ENCODE data around the gene NDUFV1.
"Not testable (repeated sequence)": the region's sequence is repeated elsewhere in the genome, so short reads cannot be mapped to it uniquely, and the experiment has no call there.

Gene NDUFV1

GRCh38 chr11:67594480-67594879, 12.3 kb upstream of the NDUFV1 start:
- H3K4me2 ChIP-seq (ENCODE audit: low read length): no peak overlapping the region
- no peaks in the 10 kb centered on the region for H3K79me2 ChIP-seq (ENCODE audit: control insufficient read depth, low read length)
- no peak overlapping the region for H3K27ac ChIP-seq (ENCODE audit: low read depth, low read length)
- H3K36me3 ChIP-seq (ENCODE audit: control insufficient read depth, low read length): peaks cover 5% of the 10 kb centered on the region
- no peak overlapping the region for H3K4me3 ChIP-seq (ENCODE audit: low read length)
- no peaks in the 10 kb centered on the region for H3K9me3 ChIP-seq (ENCODE audit: control insufficient read depth, insufficient read depth, low read length)
- no peaks in the 10 kb centered on the region for H4K20me1 ChIP-seq (ENCODE audit: control insufficient read depth, insufficient read depth, low read depth, low read length)
- no peaks in the 10 kb centered on the region for H3K9me2 ChIP-seq (replicated peaks; ENCODE audit: control insufficient read depth, low read length)
- H3K27me3 ChIP-seq (ENCODE audit: control insufficient read depth, low read length): no peaks in the 10 kb centered on the region
- peaks cover 8% of the 10 kb centered on the region; the same call in 1 of the 2 replicates for H3F3A ChIP-seq (ENCODE audit: control insufficient read depth, insufficient read depth)
- peaks cover 23% of the 10 kb centered on the region for H3K4me1 ChIP-seq (ENCODE audit: control insufficient read depth, low read length)
- no peak for TF ChIP-seq CTCF (IDR thresholded peaks at IDR 0.05; ENCODE audit: low read depth, low read length, poor library complexity, severe bottlenecking)

- Histone ChIP-seq H3K79me2 (ENCODE audit: control insufficient read depth, low read length) (no peaks in the 10 kb centered on the region), H3K36me3 (ENCODE audit: control insufficient read depth, low read length) (no peaks in the 10 kb centered on the region), H3K27ac (ENCODE audit: low read depth, low read length) (no peak overlapping the region), H3K4me3 (ENCODE audit: low read length) (no peak overlapping the region), H3F3A (ENCODE audit: control insufficient read depth, insufficient read depth) (peaks cover 12% of the 10 kb centered on the region), H3K27me3 (ENCODE audit: control insufficient read depth, low read length) (no peaks in the 10 kb centered on the region), H3K4me2 (ENCODE audit: low read length) (no peak overlapping the region), H4K20me1 (ENCODE audit: control insufficient read depth, insufficient read depth, low read depth, low read length) (no peaks in the 10 kb centered on the region), H3K9me2 (replicated peaks; ENCODE audit: control insufficient read depth, low read length) (no peaks in the 10 kb centered on the region), H3K9me3 (ENCODE audit: control insufficient read depth, insufficient read depth, low read length) (no peaks in the 10 kb centered on the region), H3K4me1 (ENCODE audit: control insufficient read depth, low read length) (peaks cover 39% of the 10 kb centered on the region)
- TF ChIP-seq EZH2phosphoT487 (IDR thresholded peaks at IDR 0.05; ENCODE audit: borderline replicate concordance, low read length): no peak
- TF ChIP-seq CTCF (IDR thresholded peaks at IDR 0.05; ENCODE audit: low read depth, low read length, poor library complexity, severe bottlenecking): no peak
Observed at GRCh38 chr11:67596753-67597300, 9.9 kb upstream of the NDUFV1 start.

DNA sequence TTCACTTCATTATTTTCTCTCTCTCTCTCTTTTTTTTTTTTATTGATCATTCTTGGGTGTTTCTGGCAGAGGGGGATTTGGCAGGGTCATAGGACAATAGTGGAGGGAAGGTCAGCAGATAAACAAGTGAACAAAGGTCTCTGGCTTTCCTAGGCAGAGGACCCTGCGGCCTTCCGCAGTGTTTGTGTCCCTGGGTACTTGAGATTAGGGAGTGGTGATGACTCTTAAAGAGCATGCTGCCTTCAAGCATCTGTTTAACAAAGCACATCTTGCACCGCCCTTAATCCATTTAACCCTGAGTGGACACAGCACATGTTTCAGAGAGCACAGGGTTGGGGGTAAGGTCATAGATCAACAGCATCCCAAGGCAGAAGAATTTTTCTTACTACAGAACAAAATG, 9.3 kb upstream of the NDUFV1 start:
- H3K4me2 ChIP-seq (ENCODE audit: low read length); H3K9me2 ChIP-seq (replicated peaks; ENCODE audit: control insufficient read depth, low read length); H3K4me3 ChIP-seq (ENCODE audit: low read length); H3K79me2 ChIP-seq (ENCODE audit: control insufficient read depth, low read length); H4K20me1 ChIP-seq (ENCODE audit: control insufficient read depth, insufficient read depth, low read depth, low read length); H3K9me3 ChIP-seq (ENCODE audit: control insufficient read depth, insufficient read depth, low read length); H3K27me3 ChIP-seq (ENCODE audit: control insufficient read depth, low read length); H3K36me3 ChIP-seq (ENCODE audit: control insufficient read depth, low read length); H3K27ac ChIP-seq (ENCODE audit: low read depth, low read length); H3F3A ChIP-seq (ENCODE audit: control insufficient read depth, insufficient read depth): not testable (repeated sequence)
- peaks cover 41% of the 10 kb centered on the region for H3K4me1 ChIP-seq (ENCODE audit: control insufficient read depth, low read length)

DNA sequence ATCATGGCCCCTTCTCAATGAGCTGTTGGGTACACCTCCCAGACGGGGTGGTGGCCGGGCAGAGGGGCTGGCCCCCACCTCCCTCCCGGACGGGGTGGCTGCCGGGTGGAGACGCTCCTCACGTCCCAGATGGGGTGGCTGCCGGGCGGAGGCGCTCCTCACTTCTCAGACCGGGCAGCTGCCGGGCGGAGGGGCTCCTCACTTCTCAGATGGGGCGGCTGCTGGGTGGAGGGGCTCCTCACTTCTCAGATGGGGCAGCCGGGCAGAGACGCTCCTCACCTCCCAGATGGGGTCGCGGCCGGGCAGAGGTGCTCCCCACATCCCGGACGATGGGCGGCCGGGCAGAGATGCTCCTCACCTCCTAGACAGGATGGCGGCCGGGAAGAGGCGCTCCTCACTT, 8.8 kb upstream of the NDUFV1 start:
- H3K9me2 ChIP-seq (replicated peaks; ENCODE audit: control insufficient read depth, low read length); H4K20me1 ChIP-seq (ENCODE audit: control insufficient read depth, insufficient read depth, low read depth, low read length); H3K27ac ChIP-seq (ENCODE audit: low read depth, low read length); H3K4me2 ChIP-seq (ENCODE audit: low read length); H3K79me2 ChIP-seq (ENCODE audit: control insufficient read depth, low read length); H3K9me3 ChIP-seq (ENCODE audit: control insufficient read depth, insufficient read depth, low read length); H3K36me3 ChIP-seq (ENCODE audit: control insufficient read depth, low read length); H3K4me3 ChIP-seq (ENCODE audit: low read length); H3F3A ChIP-seq (ENCODE audit: control insufficient read depth, insufficient read depth); H3K27me3 ChIP-seq (ENCODE audit: control insufficient read depth, low read length): not testable (repeated sequence)
- H3K4me1 ChIP-seq (ENCODE audit: control insufficient read depth, low read length): peaks cover 41% of the 10 kb centered on the region
